Activated CD4-positive, alpha-beta T cell treated with anti-CD3 and anti-CD28 coated beads for 4 hours (primary cell): ENCODE results near the gene JAG2.

Experiments
- DNase-seq, 2 donors: peaks; one replicate each; pipeline ENCODE4 v3.0.0-alpha.2; 2020

JAG2 gene

GRCh38 chr14:105138021-105138541 is 30.5 kb downstream of the JAG2 start:
- no peak for DNase-seq

DNA sequence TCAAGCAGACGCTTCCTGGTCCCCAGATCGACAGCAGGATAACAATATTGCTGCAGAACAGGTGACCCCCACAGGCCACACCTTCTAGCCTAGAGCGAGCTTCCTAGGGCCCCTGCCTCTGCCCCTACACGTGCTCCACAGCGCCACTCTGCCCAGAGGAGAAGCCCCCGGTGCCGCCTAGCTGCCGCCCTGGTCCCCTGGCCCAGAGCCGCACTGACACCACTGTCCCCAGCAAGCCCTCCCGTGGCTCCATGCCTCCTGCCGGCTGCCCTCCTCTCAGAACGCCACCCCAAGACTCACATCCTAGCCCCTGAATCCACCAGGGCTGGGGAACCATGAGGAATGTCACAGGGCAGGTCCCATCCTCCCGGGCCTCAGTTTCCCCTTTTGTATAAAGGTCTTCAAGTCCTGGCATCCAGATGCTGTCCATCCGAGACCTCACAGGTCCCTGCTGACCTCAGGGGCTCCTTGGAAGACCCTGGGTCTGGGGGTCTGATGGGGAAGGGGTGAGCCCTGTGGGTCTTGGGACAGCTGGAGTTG is 31.0 kb downstream of the JAG2 start:
- DNase-seq, result no peak

DNA sequence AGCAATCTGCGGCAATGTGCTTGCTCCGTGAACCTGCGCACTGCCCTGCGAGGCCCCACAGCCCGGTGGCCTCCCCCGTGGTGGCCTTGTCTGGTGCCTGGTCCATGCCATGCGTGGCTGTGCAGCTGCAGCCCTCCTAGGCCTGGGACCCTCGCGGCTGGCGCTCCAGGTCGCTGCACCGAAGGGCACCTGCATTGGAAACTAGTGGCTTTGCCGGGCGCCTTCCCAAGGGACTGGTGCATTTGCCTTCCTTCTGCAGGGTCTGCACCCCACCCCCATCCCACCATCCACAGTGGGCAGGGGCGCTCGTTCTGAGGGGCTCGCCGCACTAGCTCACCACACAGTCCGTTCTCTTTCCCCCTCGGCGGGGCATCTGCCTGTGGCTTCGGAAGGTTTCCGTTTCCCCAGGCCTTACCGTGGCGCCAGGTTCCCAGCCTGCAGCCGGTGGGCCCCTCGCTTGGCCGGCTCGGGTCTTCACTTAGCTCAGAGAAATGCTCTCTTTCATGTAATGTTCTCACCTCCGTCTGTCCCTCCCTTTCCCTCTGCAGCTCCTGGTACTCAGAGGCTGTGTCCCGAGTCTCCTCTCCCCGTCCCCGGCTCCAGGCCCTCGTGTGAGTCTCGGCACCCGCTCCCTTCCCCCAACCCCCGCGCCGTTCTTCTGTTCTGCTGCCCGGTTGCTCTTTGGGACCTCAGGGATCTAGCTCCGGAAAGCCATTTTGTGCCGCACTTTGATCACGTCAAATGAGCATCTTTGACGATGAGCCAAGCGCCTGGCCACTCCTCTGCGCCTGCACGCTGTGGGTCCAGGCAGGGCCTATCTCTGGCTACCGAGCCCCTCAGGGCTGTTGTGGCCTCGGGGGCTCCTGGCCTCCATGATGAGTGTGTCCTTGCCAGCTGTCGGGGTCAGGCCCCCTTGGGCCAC is 31.9 kb downstream of the JAG2 start:
- no peak for DNase-seq

GRCh38 chr14:105135700-105136395 is 32.7 kb downstream of the JAG2 start:
- no peak for DNase-seq

DNA sequence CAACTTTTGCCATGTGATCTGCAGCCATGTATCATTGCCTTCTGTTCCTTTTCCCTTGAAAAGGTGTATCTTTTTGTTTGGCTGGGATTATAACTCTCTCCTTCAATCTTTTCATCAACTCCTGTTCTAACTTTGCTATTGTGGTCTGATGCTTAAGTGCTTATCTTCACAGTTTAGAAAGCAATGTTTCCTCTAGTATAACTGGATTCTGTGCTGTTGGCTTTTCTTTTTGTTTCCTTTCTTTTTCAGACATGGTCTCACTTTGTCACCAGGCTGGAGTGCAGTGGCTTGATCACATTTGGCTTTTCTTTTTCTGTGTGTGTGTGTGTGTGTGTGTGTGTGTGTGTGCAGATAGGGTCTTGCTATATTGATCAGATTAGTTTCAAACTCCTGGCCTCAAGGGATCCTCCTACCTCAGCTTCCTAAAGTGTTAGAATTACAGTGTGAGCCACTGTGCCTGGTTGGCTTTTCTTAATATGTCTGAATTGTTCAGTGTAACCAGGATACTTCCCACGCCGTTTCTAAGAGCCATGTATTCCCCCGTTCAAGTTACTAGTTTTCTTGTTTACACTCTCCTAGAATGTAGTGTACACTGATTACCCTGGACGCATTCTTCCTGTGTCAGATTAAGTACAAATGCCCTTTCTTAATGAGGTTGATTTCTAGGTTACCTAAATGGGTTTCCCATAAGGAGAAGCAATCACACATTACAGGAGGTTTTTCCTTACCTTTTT is 35.5 kb downstream of the JAG2 start:
- no peak for DNase-seq

DNA sequence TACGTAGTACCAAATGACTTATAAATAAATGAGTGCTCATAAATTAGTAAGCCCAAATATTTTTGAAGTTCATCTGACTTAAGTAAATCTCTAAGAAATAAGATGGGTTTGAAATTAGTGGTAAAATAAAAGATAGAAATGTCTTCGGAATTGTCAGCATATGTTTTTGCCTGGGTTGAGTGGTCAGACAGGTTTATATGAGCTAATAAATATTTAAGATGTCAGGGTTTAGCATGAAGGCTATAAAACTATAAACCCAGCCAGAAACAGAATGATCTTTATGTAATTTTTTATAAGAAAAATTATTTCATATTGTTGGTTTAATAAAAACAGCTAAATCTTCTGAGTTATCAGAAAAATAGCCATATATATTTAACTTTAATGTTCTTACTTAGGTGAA is 37.3 kb downstream of the JAG2 start:
- DNase-seq, result no peak

DNA sequence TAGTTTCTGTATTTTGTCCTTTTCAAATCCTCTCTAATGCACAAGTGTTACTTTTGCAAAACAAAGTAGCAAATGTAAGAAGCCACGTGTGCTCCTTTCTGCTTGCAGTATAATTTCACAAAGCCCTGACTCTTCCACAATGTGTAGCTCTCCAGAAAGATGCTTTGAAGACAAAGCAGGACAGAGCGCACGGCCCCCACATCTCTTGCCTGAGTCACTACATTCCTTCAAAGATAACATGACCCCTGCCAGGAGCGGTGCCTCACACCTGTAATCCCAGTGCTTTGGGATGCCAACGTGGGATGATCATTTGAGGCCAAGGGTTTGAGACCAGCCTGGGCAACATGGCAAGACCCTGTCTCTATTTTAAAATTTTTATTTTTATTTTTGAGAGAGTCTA is 40.5 kb downstream of the JAG2 start:
- no peak for DNase-seq

DNA sequence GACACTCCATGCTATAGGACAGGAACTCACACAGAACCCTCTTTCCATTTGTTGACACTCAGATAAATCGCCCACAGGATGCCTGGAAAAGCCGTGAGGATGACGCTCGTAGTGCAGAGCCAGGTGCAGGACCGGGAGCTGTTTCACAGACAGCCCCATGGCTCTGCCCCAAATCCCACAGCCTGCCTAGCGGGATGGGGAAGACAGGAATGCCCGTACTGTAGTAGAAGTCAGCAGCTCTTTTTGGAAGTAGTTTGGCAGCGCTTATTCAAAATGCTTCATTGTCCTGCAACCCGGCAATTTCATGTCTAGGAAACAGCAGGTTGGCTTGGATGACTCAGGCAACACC is 41.6 kb downstream of the JAG2 start:
- DNase-seq, result no peak

DNA sequence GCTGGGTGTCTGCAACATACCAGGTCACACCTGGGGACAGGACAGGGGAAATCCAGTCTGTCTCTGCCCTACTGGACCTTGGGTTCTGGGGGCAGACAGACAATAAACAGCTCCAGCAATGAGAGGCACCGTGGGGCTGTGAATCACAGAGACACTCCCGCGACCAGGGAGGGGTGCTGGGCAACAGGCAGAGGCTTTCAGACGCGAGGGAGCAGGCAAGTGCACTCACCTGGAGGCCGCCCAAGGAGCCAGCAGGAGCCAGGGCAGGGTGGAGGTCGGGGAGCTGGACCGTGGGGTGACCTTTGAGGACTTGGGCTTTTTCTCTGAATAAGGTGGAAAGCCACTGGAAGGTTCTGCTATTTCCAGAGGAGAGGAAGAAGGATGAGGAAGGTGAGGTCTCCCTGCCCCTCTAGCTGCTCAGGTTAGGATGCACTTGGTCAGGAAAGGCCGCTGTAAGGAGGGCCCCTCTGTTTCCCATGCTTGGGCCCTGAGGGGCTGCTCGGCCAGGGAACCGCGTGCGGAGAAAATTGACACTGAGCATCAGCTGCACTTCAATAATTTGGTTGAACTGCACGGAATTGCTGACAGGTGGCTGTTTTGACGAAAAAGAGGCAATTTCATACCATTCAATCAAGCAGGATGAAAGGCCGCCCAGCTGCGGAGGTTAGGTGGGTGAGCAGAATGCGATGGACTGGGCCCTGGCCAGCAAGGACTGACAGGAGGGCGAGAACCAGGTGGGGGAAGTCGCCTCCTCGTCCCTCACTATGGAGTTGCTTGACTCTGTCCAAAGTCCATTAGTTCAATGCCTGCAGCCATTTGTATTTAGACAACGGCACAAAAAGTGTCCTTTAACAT is 42.2 kb downstream of the JAG2 start:
- no peak for DNase-seq

DNA sequence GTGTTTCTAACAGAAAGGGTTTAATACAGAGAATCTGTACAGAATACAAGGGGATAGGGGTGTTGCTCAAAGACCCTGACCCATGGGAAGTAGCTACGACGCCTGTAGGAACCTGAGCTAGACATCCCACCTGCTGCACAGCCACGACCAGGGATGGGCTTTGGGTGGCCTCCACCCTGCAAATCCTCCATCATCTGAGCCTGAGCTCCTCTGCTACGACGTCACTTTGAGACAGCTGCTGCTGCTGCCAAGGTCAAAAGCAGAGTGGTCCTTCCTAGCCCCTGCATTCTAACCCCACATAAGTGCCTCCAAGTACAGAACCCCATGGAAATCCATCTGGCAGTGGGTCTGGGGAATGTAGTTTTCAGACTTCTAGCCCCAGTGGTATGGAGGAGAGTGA is 43.8 kb downstream of the JAG2 start:
- DNase-seq, result no peak

DNA sequence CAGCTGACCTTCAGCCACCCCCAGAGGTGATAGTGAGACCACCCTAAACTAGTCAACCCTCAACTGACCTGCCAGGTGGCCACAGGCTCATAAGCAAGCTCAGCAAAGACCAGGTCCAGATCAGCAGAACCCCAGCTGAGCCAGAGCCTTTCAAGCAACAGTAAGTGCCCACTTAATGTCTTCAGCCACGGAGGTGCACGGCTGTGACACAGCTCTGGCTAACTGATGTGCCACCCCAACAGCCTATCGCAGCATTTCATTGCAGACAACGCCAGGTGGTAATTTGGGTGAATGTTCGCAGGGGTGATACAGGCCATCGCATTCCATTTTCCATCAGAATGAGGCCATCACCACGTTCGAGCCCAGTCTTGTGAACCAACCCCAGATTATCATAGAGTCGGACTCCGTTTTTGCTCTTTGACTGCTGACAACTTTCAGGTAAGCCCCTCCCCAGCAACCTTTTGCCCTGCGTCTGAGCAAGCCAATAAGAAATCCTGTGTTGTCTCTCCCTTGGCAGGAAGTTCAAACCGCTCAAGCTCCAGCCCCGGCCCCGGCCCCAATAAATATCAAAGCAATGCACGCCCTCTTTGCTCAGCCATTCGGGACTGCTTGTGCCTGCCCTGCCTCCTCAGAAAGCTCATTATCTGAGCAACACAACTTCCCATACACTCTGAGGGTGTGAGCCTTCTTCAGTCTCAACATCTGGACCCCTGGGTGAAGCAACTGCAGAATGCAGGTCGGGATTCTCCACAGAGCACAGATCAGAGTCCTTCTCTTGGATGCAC is 44.4 kb downstream of the JAG2 start:
- DNase-seq, result no peak

DNA sequence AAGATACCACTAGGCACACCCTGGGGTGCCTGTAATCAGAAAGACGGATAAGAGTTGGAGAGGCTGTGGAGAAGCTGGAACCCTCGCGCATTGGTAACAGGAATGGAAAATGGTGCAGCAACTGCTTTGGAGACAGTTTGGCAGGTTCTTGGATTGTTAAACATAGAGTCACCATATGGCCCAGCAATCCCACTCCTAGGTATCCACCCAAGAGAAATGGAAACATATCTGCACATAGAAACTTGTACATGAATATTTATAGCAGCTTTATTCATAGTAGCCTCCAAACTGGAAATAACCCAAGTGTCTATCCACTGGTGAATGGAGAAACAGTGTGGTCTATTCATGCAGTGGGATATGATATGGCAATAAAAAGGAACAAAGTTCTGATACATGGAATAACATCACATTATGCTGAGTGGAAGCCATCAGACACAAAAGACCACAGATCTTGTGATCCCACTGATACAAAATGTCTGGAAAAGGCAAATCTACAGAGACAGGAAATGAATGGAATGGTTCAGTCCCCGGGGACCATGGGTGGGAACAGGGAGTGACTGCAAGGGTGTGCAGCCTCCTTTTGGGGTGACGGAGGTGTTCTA is 45.4 kb downstream of the JAG2 start:
- no peak for DNase-seq

GRCh38 chr14:105120056-105120455 is 48.5 kb downstream of the JAG2 start:
- DNase-seq, result no peak

DNA sequence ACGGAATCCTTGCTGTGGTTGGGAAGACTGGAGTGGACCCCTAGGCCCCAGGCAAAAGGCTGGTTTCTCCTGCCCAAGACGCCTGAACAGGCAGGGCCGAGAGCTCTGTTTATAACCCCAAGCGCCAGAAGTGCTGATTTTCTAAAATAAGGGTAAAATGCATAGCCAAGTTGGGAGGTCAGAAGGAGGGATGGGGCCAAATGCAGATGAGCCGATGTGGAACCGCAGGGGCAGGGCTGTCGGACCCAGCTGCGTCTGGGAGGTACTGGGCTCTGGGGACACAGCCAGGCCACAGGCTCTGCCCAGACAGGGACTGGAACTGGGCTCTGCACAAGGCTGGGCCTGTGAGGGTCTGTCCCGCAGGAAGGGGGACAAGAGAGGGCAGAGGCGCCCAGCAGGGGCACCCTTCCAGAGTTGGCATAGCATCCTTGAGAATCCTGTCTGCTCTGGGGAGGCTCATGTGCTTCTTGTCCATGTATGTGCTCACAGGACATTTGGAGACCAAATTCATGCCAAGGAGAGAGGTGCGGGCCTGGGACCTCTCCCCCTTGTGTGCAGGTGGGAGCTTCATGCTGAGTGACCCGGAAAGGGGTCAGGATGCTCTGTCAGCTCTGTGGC is 49.1 kb downstream of the JAG2 start:
- no peak for DNase-seq

DNA sequence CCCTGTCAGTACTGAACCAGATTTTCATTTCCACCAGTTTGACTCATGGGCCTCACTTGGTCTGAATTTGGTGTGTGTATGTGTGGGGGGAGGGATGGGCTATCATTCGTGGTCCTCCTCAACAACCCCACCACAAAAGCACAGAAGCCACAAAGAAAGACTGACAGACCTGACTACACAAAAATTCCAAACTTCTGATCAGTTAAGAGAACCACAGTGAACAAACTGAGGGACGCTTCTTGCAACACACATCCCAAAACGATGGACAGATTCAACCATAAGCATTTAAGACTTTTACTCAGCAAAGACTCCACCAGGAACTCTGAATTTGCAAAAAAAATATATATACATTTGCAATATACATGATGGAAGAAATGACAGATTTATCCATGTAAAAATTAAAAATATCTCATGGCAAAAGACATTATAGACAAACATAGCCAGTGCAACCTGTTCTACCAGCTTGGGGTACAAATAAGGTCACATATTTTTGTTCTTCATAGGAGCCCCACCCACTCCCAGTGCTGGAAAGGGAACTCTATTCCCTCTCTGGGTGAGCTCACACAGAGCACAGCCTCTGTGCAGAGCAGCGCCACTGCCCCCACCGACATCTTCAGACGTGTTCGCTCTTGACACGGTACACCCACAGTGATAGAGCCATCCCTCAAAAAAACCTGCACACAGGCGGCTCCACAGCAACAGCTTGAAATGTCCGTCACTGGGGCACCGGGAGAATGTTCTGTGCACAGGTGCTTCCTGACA is 49.7 kb downstream of the JAG2 start:
- no peak for DNase-seq

DNA sequence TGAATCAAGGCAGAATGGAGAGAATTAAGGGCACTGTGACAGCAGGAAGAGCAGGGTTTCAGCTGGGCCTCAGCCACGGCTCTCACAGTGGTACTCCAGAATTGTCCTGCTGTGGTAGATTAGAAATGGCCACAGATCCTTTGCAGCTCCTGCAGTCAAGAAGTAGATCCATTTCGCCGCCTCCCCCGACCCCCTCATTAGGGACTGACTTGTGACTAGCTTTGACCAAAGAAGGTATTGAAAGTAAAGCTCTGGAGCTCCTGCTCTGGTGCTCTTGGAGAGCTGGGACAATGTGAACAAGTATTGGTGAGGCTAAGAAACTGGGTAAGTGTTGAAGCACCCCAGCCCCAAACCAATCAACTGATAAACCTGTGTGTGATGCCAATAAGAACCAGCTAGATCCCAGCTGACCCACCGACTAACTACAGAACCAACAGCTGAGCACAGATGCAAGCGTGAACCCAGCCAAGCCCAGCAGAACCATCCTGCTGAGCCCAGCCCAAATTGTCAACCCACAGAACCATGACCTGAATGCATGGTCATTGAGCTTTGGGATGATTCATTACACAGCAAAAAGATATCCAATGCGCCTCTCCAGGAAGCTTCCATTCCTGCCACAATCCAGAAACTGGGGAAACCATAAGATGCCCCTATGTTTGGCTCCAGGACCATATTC is 50.7 kb downstream of the JAG2 start:
- no peak for DNase-seq

GRCh38 chr14:105117257-105117646 is 51.3 kb downstream of the JAG2 start:
- DNase-seq, result no peak

- no peak for DNase-seq
Observed at GRCh38 chr14:105116451-105117256, 51.9 kb downstream of the JAG2 start.
